Breast epithelium (tissue), 3 donors: ENCODE data around the gene LMTK2.
"Not testable (repeated sequence)": the region's sequence is repeated elsewhere in the genome, so short reads cannot be mapped to it uniquely, and the experiment has no call there.

Source experiments
- CTCF ChIP-seq, 3 donors: fragments of 450-650 bp; IDR thresholded peaks; one replicate each; pipeline ENCODE4 v1.5.1; 2016 to 2017; ENCODE audit warnings: antibody characterized with exemption in 3 of 3, mild to moderate bottlenecking in 3 of 3, moderate library complexity in 3 of 3
- POLR2A ChIP-seq: fragments of 450-650 bp; IDR thresholded peaks from one replicate; pipeline ENCODE4 v1.6.1; 2016; ENCODE audit warnings: antibody characterized with exemption, mild to moderate bottlenecking, moderate library complexity
- POLR2AphosphoS5 ChIP-seq, 3 donors: sonication (generic); formaldehyde crosslinking; IDR thresholded peaks; one replicate each; pipeline ENCODE4 v1.6.1; 2017; ENCODE audit warnings: antibody characterized with exemption in 3 of 3

- not testable (repeated sequence) for TF ChIP-seq CTCF (IDR thresholded peaks at IDR 0.05); POLR2A; POLR2AphosphoS5 (IDR thresholded peaks at IDR 0.05)
Observed at GRCh38 chr7:98219382-98219781, 112.7 kb downstream of the LMTK2 start.
